ENCODE results near the gene LPP. TPM values are rescaled to one million over a fixed set of nuclear protein-coding genes. Genes with fewer than 3 reads are reported as not detected.

LPP gene
- total RNA-seq, 1 donor from 2014 or later, result 132 TPM

DNA sequence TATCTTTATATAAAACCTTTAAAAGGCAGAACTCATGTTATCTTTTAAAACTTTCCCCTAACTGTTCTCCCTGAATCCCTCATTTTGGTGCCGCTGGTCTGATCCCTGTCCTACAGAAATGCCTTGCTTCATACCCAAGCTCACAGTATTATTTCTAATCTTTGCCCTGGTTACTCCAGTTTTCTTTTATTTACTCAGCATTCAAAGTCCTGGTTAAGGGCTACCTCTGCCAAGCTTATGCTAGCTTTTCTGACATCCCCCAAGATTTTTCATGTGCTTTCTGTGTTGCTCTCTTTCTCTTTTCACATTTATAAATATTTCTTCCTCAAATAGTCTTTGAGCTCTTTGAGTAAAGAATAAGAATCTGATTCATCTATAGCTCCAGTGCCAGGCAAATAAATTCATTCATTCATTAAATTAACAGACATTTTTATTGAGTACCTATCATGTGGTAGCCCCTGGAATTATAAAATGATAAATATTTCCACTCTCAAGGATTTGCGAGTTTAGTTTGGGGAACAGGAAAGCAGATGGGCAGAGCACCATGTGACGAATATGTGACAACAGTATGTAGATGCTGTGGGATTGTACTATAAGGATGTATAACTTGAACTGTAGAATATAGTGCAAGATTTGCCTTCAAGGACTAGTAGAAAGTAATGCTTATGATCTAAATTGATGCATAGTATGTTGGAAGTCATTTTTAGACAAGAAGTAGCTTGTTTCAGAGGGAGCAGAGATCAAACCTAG, 247.5 kb downstream of the LPP start:
- peaks cover 11% of the 10 kb centered on the region for H3K36me3 Mint-ChIP-seq
- H3K4me3 Mint-ChIP-seq, result no peak overlapping the region
- no peaks in the 10 kb centered on the region for H3K27me3 Mint-ChIP-seq (ENCODE audit: low read depth)
- peaks cover 16% of the 10 kb centered on the region for H3K4me1 Mint-ChIP-seq
- TF ChIP-seq, protein P1, sequence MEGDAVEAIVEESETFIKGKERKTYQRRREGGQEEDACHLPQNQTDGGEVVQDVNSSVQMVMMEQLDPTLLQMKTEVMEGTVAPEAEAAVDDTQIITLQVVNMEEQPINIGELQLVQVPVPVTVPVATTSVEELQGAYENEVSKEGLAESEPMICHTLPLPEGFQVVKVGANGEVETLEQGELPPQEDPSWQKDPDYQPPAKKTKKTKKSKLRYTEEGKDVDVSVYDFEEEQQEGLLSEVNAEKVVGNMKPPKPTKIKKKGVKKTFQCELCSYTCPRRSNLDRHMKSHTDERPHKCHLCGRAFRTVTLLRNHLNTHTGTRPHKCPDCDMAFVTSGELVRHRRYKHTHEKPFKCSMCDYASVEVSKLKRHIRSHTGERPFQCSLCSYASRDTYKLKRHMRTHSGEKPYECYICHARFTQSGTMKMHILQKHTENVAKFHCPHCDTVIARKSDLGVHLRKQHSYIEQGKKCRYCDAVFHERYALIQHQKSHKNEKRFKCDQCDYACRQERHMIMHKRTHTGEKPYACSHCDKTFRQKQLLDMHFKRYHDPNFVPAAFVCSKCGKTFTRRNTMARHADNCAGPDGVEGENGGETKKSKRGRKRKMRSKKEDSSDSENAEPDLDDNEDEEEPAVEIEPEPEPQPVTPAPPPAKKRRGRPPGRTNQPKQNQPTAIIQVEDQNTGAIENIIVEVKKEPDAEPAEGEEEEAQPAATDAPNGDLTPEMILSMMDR (IDR thresholded peaks at IDR 0.05; ENCODE audit: unreplicated experiment), result no peak
- DNase-seq (ENCODE audit: low spot score in 2 of 2, unreplicated experiment in 2 of 2), result no peak
- H3K27ac Mint-ChIP-seq, result no peak overlapping the region
- H3K9me3 Mint-ChIP-seq, result peaks cover 12% of the 10 kb centered on the region

DNA sequence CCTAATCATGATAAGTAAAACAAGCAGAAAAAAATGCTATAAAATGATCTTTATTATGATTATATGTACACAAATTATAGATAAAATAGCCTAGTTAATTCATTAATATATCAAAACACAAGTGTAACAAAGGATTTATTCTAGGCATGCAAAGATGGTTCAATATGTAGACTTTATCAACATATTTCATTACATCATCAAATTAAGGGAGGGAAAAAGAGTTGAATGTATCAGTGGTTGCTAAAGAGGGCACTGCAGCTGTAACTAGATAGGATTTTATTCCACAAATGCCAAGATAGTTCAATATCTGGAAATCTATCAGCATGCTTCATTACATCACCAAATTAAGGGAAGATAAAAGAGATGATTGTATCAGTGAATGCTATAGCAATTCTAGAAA, 248.3 kb downstream of the LPP start:
- Mint-ChIP-seq H3K4me3 (no peak overlapping the region), H3K27ac (no peak overlapping the region)
- TF ChIP-seq, protein P1 (IDR thresholded peaks at IDR 0.05; ENCODE audit: unreplicated experiment), result no peak

GRCh38 chr3:188403404-188403803, 249.4 kb downstream of the LPP start:
- peaks cover 20% of the 10 kb centered on the region for H3K36me3 Mint-ChIP-seq
- DNase-seq (ENCODE audit: low spot score in 2 of 2, unreplicated experiment in 2 of 2), result no peak
- H3K4me3 Mint-ChIP-seq, result no peak overlapping the region
- H3K9me3 Mint-ChIP-seq, result peaks cover 12% of the 10 kb centered on the region
- no peaks in the 10 kb centered on the region for H3K27me3 Mint-ChIP-seq (ENCODE audit: low read depth)
- no peak overlapping the region for H3K27ac Mint-ChIP-seq
- peaks cover 6% of the 10 kb centered on the region for H3K4me1 Mint-ChIP-seq
- TF ChIP-seq, protein P1 (IDR thresholded peaks at IDR 0.05; ENCODE audit: unreplicated experiment), result no peak

More for the DNA sequence above, 248.3 kb downstream of the LPP start:
- Mint-ChIP-seq H3K9me3 (peaks cover 12% of the 10 kb centered on the region), H3K36me3 (peaks cover 17% of the 10 kb centered on the region), H3K27me3 (ENCODE audit: low read depth) (no peaks in the 10 kb centered on the region), H3K4me1 (peaks cover 9% of the 10 kb centered on the region)
- DNase-seq (ENCODE audit: low spot score in 2 of 2, unreplicated experiment in 2 of 2), result no peak

DNA sequence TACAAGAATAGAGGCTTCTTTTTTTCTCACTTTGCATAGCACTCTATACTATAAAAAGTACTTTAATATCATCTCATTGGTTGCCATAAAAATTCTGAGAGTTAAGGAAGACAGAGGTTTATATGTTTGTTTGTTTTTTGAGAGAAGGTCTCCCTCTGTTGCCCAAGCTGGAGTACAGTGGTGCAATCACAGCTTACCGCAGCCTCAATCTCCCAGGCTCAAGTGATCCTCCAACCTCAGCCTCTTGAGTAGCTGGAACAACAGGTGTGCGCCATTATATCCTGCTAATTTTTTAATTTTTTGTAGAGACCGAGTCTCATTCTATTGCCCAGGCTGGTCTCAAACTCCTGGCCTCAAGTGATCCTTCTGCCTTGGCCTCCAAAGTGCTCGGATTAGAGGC, 250.2 kb downstream of the LPP start:
- Mint-ChIP-seq H3K4me1 (peaks cover 6% of the 10 kb centered on the region), H3K4me3 (no peak overlapping the region), H3K36me3 (peaks cover 17% of the 10 kb centered on the region), H3K27ac (no peak overlapping the region), H3K9me3 (peaks cover 12% of the 10 kb centered on the region), H3K27me3 (ENCODE audit: low read depth) (no peaks in the 10 kb centered on the region)
- TF ChIP-seq, protein P1 (IDR thresholded peaks at IDR 0.05; ENCODE audit: unreplicated experiment), result no peak
- DNase-seq (ENCODE audit: low spot score in 2 of 2, unreplicated experiment in 2 of 2), result no peak

DNA sequence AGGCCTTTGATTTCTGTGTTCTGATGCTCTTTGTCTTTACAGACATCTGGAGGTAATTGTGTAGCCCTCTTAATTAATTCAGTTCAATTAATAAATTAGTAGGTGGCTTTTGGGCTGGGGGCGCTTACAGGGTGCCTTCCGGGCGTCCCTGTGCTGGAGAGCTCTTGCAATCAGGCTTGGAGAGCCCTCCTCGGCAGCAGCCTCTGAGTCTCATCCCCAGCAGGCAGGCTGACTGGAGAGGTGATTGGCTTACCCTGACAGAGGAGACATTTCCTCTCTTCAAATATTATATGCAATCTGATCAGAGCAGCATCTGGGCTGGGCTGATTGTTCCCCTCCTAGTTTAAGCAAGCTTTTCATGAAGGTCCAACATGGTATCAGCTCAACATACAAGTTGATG, 250.7 kb downstream of the LPP start:
- Mint-ChIP-seq H3K27me3 (ENCODE audit: low read depth) (no peaks in the 10 kb centered on the region), H3K9me3 (peaks cover 12% of the 10 kb centered on the region), H3K4me1 (peaks cover 6% of the 10 kb centered on the region), H3K36me3 (peaks cover 17% of the 10 kb centered on the region), H3K27ac (no peak overlapping the region), H3K4me3 (no peak overlapping the region)
- DNase-seq (ENCODE audit: low spot score in 2 of 2, unreplicated experiment in 2 of 2), result no peak
- TF ChIP-seq, protein P1 (IDR thresholded peaks at IDR 0.05; ENCODE audit: unreplicated experiment), result no peak

Measured in mesothelial cell of epicardium (in vitro differentiated cells).